ENCODE measurements around the gene PLCG2. TPM values are rescaled to one million over a fixed set of nuclear protein-coding genes. Genes with fewer than 3 reads are reported as not detected.
A peak's percentile ranks its signal among the peaks of the same experiment; 100 is the strongest.

PLCG2 gene
- total RNA-seq, 2 experiments from 2014 or later = 196 to 485 TPM

DNA sequence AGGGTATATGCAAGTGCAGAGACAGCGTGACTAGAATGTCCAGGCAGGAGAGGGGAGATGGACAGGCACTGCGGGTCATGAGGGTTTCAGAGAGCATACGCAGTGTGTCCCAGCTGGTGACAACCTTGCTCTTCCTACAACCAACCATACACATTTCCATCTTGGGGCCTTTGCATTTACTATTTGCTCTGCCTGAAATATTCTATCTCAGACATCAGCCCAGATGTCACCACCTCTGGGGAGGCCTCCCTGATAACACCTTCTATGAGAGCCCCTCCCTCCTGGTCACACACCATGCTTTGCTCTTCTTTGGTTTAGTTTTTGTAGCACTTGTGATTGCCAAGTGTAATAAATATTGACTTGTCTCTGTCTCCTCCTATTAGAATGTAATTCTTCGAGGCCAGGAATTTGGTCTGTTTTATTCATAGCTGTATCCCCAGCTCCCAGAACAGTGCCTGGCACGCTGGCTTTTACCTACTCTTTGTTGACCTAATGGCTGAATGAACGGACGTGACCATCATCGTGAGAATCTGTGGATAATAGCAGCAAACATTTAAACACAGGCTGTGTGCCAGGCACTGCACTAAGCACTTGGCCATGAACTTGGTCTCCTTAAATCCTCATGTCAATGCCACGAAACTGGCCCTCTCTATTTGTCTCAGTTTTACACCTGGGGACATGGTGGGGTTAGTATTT, 51.9 kb downstream of the PLCG2 start:
- peak overlapping the region; percentile 99 for H3K4me2 ChIP-seq (ENCODE audit: low read length)
- H3K9me2 ChIP-seq (ENCODE audit: insufficient read depth, low read length) = no peaks in the 10 kb centered on the region
- peaks cover 97% of the 10 kb centered on the region for H3K4me1 ChIP-seq (ENCODE audit: insufficient read depth, low read length, poor library complexity, severe bottlenecking)
- BruUV-seq (replicated peaks) = TSS peak; percentile 98
- no peak overlapping the region for H2AFZ ChIP-seq (ENCODE audit: low read length)
- no peak for DNase-seq (ENCODE audit: low spot score)
- intact Hi-C loops (cut with micrococcal nuclease; ENCODE audit: unreplicated experiment) = loop anchor here (2.0 kb wide), 1 partner anchor 44 kb away; no protein-coding TSS in a partner anchor
- ChIA-PET POLR2A (interaction anchor here (0.6 to 7.4 kb wide), 8 partner anchors 8 to 345 kb away, joined by 3 to 48 read pairs (median 5); no protein-coding TSS in a partner anchor), CTCF (ENCODE audit: unreplicated experiment) (interaction anchor here (1.2 kb wide), 1 partner anchor 9 kb away, joined by 3 read pairs; no protein-coding TSS in a partner anchor)
- no peak for TF ChIP-seq EZH2phosphoT487 (IDR thresholded peaks at IDR 0.05; ENCODE audit: borderline replicate concordance, low read depth, low read length)
- TF ChIP-seq, protein P1, sequence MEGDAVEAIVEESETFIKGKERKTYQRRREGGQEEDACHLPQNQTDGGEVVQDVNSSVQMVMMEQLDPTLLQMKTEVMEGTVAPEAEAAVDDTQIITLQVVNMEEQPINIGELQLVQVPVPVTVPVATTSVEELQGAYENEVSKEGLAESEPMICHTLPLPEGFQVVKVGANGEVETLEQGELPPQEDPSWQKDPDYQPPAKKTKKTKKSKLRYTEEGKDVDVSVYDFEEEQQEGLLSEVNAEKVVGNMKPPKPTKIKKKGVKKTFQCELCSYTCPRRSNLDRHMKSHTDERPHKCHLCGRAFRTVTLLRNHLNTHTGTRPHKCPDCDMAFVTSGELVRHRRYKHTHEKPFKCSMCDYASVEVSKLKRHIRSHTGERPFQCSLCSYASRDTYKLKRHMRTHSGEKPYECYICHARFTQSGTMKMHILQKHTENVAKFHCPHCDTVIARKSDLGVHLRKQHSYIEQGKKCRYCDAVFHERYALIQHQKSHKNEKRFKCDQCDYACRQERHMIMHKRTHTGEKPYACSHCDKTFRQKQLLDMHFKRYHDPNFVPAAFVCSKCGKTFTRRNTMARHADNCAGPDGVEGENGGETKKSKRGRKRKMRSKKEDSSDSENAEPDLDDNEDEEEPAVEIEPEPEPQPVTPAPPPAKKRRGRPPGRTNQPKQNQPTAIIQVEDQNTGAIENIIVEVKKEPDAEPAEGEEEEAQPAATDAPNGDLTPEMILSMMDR (conservative IDR thresholded peaks at IDR 0.05; ENCODE audit: low read length) = no peak
- H4K20me1 ChIP-seq (ENCODE audit: insufficient read depth, low read length) = no peaks in the 10 kb centered on the region; the same call in 1 of the 2 replicates
- H3K36me3 ChIP-seq (ENCODE audit: insufficient read depth, low read length) = peaks cover 90% of the 10 kb centered on the region
- H3K4me3 ChIP-seq (ENCODE audit: low read depth, low read length, poor library complexity, severe bottlenecking) = peak overlapping the region; percentile 70
- H3K79me2 ChIP-seq (ENCODE audit: insufficient read depth, low read depth, low read length) = peaks cover 96% of the 10 kb centered on the region
- no peaks in the 10 kb centered on the region for H3K9me3 ChIP-seq (ENCODE audit: low read length)
- peak overlapping the region; percentile 97 for H3K27ac ChIP-seq (ENCODE audit: low read depth, low read length, poor library complexity, severe bottlenecking)

DNA sequence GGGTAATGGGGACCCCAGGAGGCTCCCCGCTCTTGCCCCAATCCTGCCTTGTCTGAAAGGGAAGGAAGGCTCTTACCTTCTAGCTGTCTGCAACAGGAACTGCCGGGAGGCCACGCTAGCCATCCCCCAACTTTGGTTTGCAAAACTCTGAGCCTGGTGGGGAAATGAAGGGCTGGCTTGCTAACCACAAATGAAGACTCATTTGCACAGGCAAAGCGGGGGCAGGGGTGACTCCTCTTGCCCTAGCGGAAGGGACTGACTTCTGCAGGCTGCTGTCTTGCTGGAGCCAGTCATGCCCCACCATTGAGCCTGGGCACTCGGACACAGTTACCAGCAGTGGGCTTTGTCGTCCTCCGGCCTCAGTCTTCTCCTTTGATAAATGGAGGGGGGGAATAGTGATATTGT, 52.6 kb downstream of the PLCG2 start:
- H2AFZ ChIP-seq (ENCODE audit: low read length) = no peak overlapping the region
- no peaks in the 10 kb centered on the region for H3K9me2 ChIP-seq (ENCODE audit: insufficient read depth, low read length)
- no TSS peak for BruUV-seq (replicated peaks)
- ChIA-PET POLR2A (interaction anchor here (1.0 to 7.4 kb wide), 5 partner anchors 8 to 46 kb away, joined by 3 to 48 read pairs (median 5); no protein-coding TSS in a partner anchor), CTCF (ENCODE audit: unreplicated experiment) (no interaction called here)
- H3K9me3 ChIP-seq (ENCODE audit: low read length) = no peaks in the 10 kb centered on the region
- peak; percentile 95 for DNase-seq (ENCODE audit: low spot score)
- peaks cover 87% of the 10 kb centered on the region for H3K36me3 ChIP-seq (ENCODE audit: insufficient read depth, low read length)
- no peaks in the 10 kb centered on the region; the same call in 1 of the 2 replicates for H4K20me1 ChIP-seq (ENCODE audit: insufficient read depth, low read length)
- intact Hi-C loops (cut with micrococcal nuclease; ENCODE audit: unreplicated experiment) = loop anchor here (2.0 kb wide), 1 partner anchor 43 kb away; no protein-coding TSS in a partner anchor
- TF ChIP-seq, protein P1 (conservative IDR thresholded peaks at IDR 0.05; ENCODE audit: low read length) = peak; percentile 54
- TF ChIP-seq EZH2phosphoT487 (IDR thresholded peaks at IDR 0.05; ENCODE audit: borderline replicate concordance, low read depth, low read length) = no peak
- peaks cover 92% of the 10 kb centered on the region for H3K79me2 ChIP-seq (ENCODE audit: insufficient read depth, low read depth, low read length)
- H3K4me3 ChIP-seq (ENCODE audit: low read depth, low read length, poor library complexity, severe bottlenecking) = peak overlapping the region; percentile 70
- peaks cover 97% of the 10 kb centered on the region for H3K4me1 ChIP-seq (ENCODE audit: insufficient read depth, low read length, poor library complexity, severe bottlenecking)
- H3K27ac ChIP-seq (ENCODE audit: low read depth, low read length, poor library complexity, severe bottlenecking) = peak overlapping the region; percentile 97
- peak overlapping the region; percentile 99 for H3K4me2 ChIP-seq (ENCODE audit: low read length)

Data from OCI-LY7 (cell line).